IMR-90 (cell line): ENCODE data around the gene CHRM4. TPM values are rescaled to one million over a fixed set of nuclear protein-coding genes. Genes with fewer than 3 reads are reported as not detected.

Source experiments
- ATAC-seq: fragments of 200-7000 bp; cut with Tn5 transposase; 2 replicates; pipeline ENCODE4 v1.9.1; 2020; ENCODE audit warnings: low read depth, mild to moderate bottlenecking, moderate library complexity
- BruUV-seq: library from RNA; stranded (reverse); fragments of 400-500 nt; replicated peaks from 2 replicates; lab custom pipeline; 2021; lab: Mats Ljungman, UMichigan
- CTCF ChIA-PET: fragments of 300-600 bp; formaldehyde crosslinking; extraction: SDS; loops from one replicate; lab custom pipeline; 2021; ENCODE audit warnings: antibody characterized with exemption; lab: Yijun Ruan, JAX
- POLR2A ChIA-PET: fragments of 300-600 bp; sonication (Branson Sonifier 250); formaldehyde crosslinking; loops from one replicate; lab custom pipeline; 2022; ENCODE audit warnings: antibody characterized with exemption; ENCODE audit not compliant: unreplicated experiment; lab: Charles Lee
- DNase-seq: peaks from one replicate; pipeline ENCODE4 v3.0.0; 2013
- H2AFZ ChIP-seq: replicated peaks from 2 replicates; pipeline ENCODE3; 2013; ENCODE audit warnings: low read length, mild to moderate bottlenecking; ENCODE audit not compliant: poor library complexity
- H2AK5ac ChIP-seq: 2 replicates; pipeline ENCODE4 v1.6.1; 2013; ENCODE audit warnings: low read depth, low read length, inconsistent platforms
- H2AK9ac ChIP-seq: replicated peaks from 2 replicates; pipeline ENCODE3; 2013; ENCODE audit warnings: mild to moderate bottlenecking, low read depth, low read length, moderate library complexity; ENCODE audit not compliant: poor library complexity
- H2BK120ac ChIP-seq: 2 replicates; pipeline ENCODE4 v1.6.1; 2013; ENCODE audit warnings: low read depth, low read length, inconsistent platforms
- H2BK15ac ChIP-seq: 3 replicates; pipeline ENCODE4 v1.6.1; 2013; ENCODE audit warnings: low read depth, low read length, inconsistent platforms
- H2BK20ac ChIP-seq: 2 replicates; pipeline ENCODE4 v1.6.1; 2013; ENCODE audit warnings: low read depth, mild to moderate bottlenecking, inconsistent platforms, low read length, moderate library complexity
- H2BK5ac ChIP-seq: 2 replicates; pipeline ENCODE4 v1.6.1; 2013; ENCODE audit warnings: mild to moderate bottlenecking, low read depth, low read length, inconsistent platforms; ENCODE audit not compliant: poor library complexity, severe bottlenecking
- H3K14ac ChIP-seq: replicated peaks from 2 replicates; pipeline ENCODE4 v1.6.1; 2013; ENCODE audit warnings: low read depth, low read length, inconsistent platforms
- H3K18ac ChIP-seq: 2 replicates; pipeline ENCODE4 v1.6.1; 2013; ENCODE audit warnings: low read depth, low read length, control low read depth
- H3K23ac ChIP-seq: 2 replicates; pipeline ENCODE4 v1.6.1; 2013; ENCODE audit warnings: low read depth, low read length, inconsistent platforms
- H3K27ac ChIP-seq: 2 replicates; pipeline ENCODE4 v1.5.1; 2013; ENCODE audit warnings: mild to moderate bottlenecking, control low read depth, low read length; ENCODE audit not compliant: insufficient read depth
- H3K27me3 ChIP-seq: 2 replicates; pipeline ENCODE4 v1.6.1; 2013; ENCODE audit warnings: low read length; ENCODE audit not compliant: control insufficient read depth, insufficient read depth
- H3K36me3 ChIP-seq: 2 replicates; pipeline ENCODE4 v1.6.1; 2013; ENCODE audit warnings: low read length, mixed read lengths; ENCODE audit not compliant: control insufficient read depth, insufficient read depth
- H3K4ac ChIP-seq: 2 replicates; pipeline ENCODE4 v1.6.1; 2013; ENCODE audit warnings: low read depth, low read length, inconsistent platforms
- H3K4me1 ChIP-seq: 2 replicates; pipeline ENCODE4 v1.6.1; 2013; ENCODE audit warnings: low read length, mixed read lengths; ENCODE audit not compliant: control insufficient read depth, insufficient read depth
- H3K4me2 ChIP-seq: 2 replicates; pipeline ENCODE4 v1.6.1; 2013; ENCODE audit warnings: low read depth, mild to moderate bottlenecking, control low read depth, low read length, moderate library complexity
- H3K4me3 ChIP-seq: 2 replicates; pipeline ENCODE4 v1.5.1; 2013; ENCODE audit warnings: low read depth, mild to moderate bottlenecking, control low read depth, low read length, moderate library complexity; ENCODE audit not compliant: insufficient read depth
- H3K56ac ChIP-seq: 2 replicates; pipeline ENCODE4 v1.6.1; 2013; ENCODE audit warnings: low read length, inconsistent platforms; ENCODE audit not compliant: insufficient read depth; ENCODE audit errors: extremely low read depth
- H3K79me1 ChIP-seq, 2 experiments: 2 replicates each; pipeline ENCODE4 v1.6.1; 2013; ENCODE audit warnings: low read length in 2 of 2, inconsistent platforms in 1 of 2, low read depth in 1 of 2
- H3K9ac ChIP-seq: 2 replicates; pipeline ENCODE4 v1.6.1; 2013; ENCODE audit warnings: low read depth, low read length, control low read depth
- H3K9me1 ChIP-seq: 2 replicates; pipeline ENCODE4 v1.6.1; 2013; ENCODE audit warnings: low read length, inconsistent platforms; ENCODE audit not compliant: insufficient read depth
- H3K9me3 ChIP-seq: 2 replicates; pipeline ENCODE4 v1.6.1; 2013; ENCODE audit warnings: low read length; ENCODE audit not compliant: control insufficient read depth, insufficient read depth
- H4K20me1 ChIP-seq: 2 replicates; pipeline ENCODE4 v1.6.1; 2013; ENCODE audit warnings: low read length, inconsistent platforms; ENCODE audit not compliant: insufficient read depth
- H4K5ac ChIP-seq: 2 replicates; pipeline ENCODE4 v1.6.1; 2013; ENCODE audit warnings: mild to moderate bottlenecking, low read depth, low read length, control low read depth
- H4K8ac ChIP-seq, 2 experiments: 2 replicates each; pipeline ENCODE4 v1.6.1; 2013; ENCODE audit warnings: low read depth in 2 of 2, low read length in 2 of 2, control low read depth in 1 of 2, inconsistent platforms in 1 of 2
- H4K91ac ChIP-seq: 2 replicates; pipeline ENCODE4 v1.6.1; 2013; ENCODE audit warnings: low read depth, low read length, inconsistent platforms; ENCODE audit not compliant: insufficient read depth
- BHLHE40 ChIP-seq: fragments of 150-350 bp; IDR thresholded peaks from 2 replicates; pipeline ENCODE4 v1.6.1; 2016; ENCODE audit warnings: mild to moderate bottlenecking, low read depth, low read length
- CTCF ChIP-seq: conservative IDR thresholded peaks from 2 replicates; pipeline ENCODE4 v1.5.1; 2012; ENCODE audit warnings: mild to moderate bottlenecking, low read depth, low read length, improper control_type of control experiment
- RAD21 ChIP-seq: IDR thresholded peaks from 2 replicates; pipeline ENCODE4 v1.6.1; 2012; ENCODE audit warnings: low read length, improper control_type of control experiment
- SMC3 ChIP-seq: fragments of 150-350 bp; IDR thresholded peaks from 2 replicates; pipeline ENCODE4 v1.6.1; 2016; ENCODE audit warnings: low read depth, mild to moderate bottlenecking, antibody characterized with exemption, low read length, moderate library complexity
- USF2 ChIP-seq: fragments of 150-350 bp; IDR thresholded peaks from 2 replicates; pipeline ENCODE4 v1.6.1; 2017; ENCODE audit warnings: mild to moderate bottlenecking, antibody characterized with exemption, low read length, low read depth
- WGBS, 2 experiments: methylation state at CpG; one replicate each; pipeline versions ENCODE4 v1.1.5 to v1.1.7; 2013; ENCODE audit warnings: missing lambda C conversion rate in 2 of 2; ENCODE audit not compliant: insufficient read length in 1 of 2; ENCODE audit errors: extremely low coverage in 2 of 2; 5-methylcytosine and 5-hydroxymethylcytosine counted together
- dilution Hi-C: fragments of 300-500 bp; cut with HindIII; formaldehyde crosslinking; loops from one replicate; pipeline ENCODE4 v1.14.3; 2018; ENCODE audit warnings: low sequenced_read_pairs; ENCODE audit not compliant: unreplicated experiment
- in situ Hi-C: fragments of 300-500 bp; cut with MboI; formaldehyde crosslinking; loops from 3 replicates; pipeline ENCODE4 v1.14.3; 2019; ENCODE audit warnings: low sequenced_read_pairs, inconsistent platforms, mixed read lengths
- intact Hi-C: fragments of 100-400 bp; cut with micrococcal nuclease; formaldehyde crosslinking; loops from 2 replicates; pipeline ENCODE4 v1.10.0; 2022
- polyA plus RNA-seq, 3 experiments: library from polyadenylated mRNA; depleted of rRNA; stranded (reverse); fragments of >200 nt; gene quantifications; 2 replicates each; pipeline ENCODE4 v1.2.3, GENCODE V29; 2012; ENCODE audit warnings: low replicate concordance in 1 of 3
- total RNA-seq: library from RNA; depleted of rRNA; stranded (reverse); fragments of >200 nt; gene quantifications from 2 replicates; pipeline ENCODE4 v1.2.3, GENCODE V29; 2012

The CHRM4 gene
- total and polyA plus RNA-seq, 2 of the 4 experiments (the other 2 are of a cell fraction) = 0.09 to 0.18 TPM

- H2BK20ac ChIP-seq = no peak overlapping the region
- H3K9me3 ChIP-seq = no peaks in the 10 kb centered on the region
- intact Hi-C loops = loop anchor here (10.0 kb wide), 1 partner anchor 298 kb away; no protein-coding TSS in a partner anchor
- no peak overlapping the region for H3K23ac ChIP-seq
- TF ChIP-seq RAD21 (no peak), USF2 (peak; percentile 35; the same call in 1 of the 2 replicates), SMC3 (no peak), CTCF (no peak), BHLHE40 (peak; percentile 81)
- 0 out of 2 replicates have a peak, but pooled peaks cover 5% of the 10 kb centered on the region for H3K9me1 ChIP-seq
- no peak overlapping the region for H3K4me2 ChIP-seq
- no peak overlapping the region for H2BK120ac ChIP-seq
- H4K5ac ChIP-seq = no peak overlapping the region
- H2AK5ac ChIP-seq = no peak overlapping the region
- no peak overlapping the region for H4K8ac ChIP-seq
- no peak overlapping the region for H4K91ac ChIP-seq
- no peak overlapping the region for H3K56ac ChIP-seq
- CTCF ChIA-PET = interaction anchor here (0.6 to 1.2 kb wide), 2 partner anchors 143 to 262 kb away, joined by 3 read pairs; no protein-coding TSS in a partner anchor
- H3K9ac ChIP-seq = no peak overlapping the region
- no peak overlapping the region for H3K27ac ChIP-seq
- no peak overlapping the region for H2AFZ ChIP-seq
- peaks cover 0 to 11% of the 10 kb centered on the region in 2 experiments; a peak in 2 of 4 replicates for H3K79me1 ChIP-seq
- H3K36me3 ChIP-seq = no peaks in the 10 kb centered on the region
- no peak overlapping the region for H3K4ac ChIP-seq
- ATAC-seq (no peak), DNase-seq (peak; percentile 51)
- no peak overlapping the region for H3K14ac ChIP-seq
- dilution Hi-C loops = no loop called here
- peaks cover 12% of the 10 kb centered on the region; the same call in 1 of the 2 replicates for H3K4me1 ChIP-seq
- H2BK15ac ChIP-seq = no peak overlapping the region
- no CpG with 5 or more reads among the region's 4 CpGs for WGBS, 2 experiments
- H3K4me3 ChIP-seq = no peak overlapping the region
- H2AK9ac ChIP-seq = no peak overlapping the region
- peaks cover 33% of the 10 kb centered on the region for H3K27me3 ChIP-seq
- BruUV-seq = no TSS peak
- H3K18ac ChIP-seq = no peak overlapping the region
- POLR2A ChIA-PET = no interaction called here
- H2BK5ac ChIP-seq = no peak overlapping the region
- peaks cover 10% of the 10 kb centered on the region for H4K20me1 ChIP-seq
- in situ Hi-C loops = no loop called here
Measured at GRCh38 chr11:46386674-46387073, 4.9 kb downstream of the CHRM4 start.
